Activated CD4-positive, alpha-beta T cell treated with anti-CD3 and anti-CD28 coated beads, Interleukin-2, Interleukin-6, amounts not matched to agents 100 ng/mL and 50 ng/mL, durations not matched to agents 16 hours and 8 hours (primary cell): ENCODE data around the gene CRIM1.

Source experiments
- DNase-seq: peaks from one replicate; pipeline ENCODE4 v3.0.0-alpha.2; 2020

CRIM1 gene

DNA sequence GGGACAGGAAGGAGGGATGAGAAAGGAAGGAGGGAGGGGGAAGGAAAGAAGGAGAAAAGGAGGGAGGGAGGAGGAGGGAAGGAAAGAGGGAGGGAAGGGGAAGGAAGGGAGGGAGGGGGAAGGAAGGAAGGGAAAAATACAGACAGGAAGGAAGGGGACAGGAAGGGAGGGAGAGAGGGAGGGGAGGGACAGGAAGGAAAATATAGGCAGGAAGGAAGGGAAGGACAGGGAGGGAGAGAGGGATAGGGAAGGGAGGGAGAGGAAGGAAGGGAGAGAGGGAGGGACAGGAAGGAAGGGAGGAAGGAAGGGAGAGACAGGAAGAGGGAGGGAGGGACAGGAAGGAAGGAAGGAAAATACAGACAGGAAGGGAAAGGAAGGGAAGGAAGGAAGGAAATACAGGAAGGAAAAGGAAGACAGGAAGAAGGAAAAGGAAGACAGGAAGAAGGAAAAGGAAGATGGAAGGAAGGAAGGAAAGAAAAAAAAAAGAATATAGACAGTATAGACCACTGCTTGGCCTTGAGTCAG lies 178.8 kb downstream of the CRIM1 start:
- no peak for DNase-seq

DNA sequence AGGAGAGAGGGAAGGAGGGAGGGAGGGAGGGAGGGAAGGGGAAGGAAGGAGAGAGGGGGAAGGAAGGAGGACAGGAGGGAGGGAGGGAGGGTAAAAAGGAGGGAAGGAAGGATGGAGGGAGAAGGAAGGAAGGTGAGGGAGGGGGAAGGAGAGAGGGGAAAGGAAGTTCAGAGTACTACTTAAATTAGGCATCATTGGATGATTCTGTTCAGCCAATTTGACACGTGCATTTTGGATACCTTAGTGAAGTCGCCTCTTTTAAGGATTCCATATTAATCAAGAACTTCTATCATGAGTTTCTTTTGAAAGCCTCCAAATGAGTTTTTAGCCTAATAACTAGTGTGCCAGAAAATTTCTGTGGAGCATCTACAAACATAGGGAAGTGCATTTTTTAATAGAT lies 179.5 kb downstream of the CRIM1 start:
- no peak for DNase-seq

DNA sequence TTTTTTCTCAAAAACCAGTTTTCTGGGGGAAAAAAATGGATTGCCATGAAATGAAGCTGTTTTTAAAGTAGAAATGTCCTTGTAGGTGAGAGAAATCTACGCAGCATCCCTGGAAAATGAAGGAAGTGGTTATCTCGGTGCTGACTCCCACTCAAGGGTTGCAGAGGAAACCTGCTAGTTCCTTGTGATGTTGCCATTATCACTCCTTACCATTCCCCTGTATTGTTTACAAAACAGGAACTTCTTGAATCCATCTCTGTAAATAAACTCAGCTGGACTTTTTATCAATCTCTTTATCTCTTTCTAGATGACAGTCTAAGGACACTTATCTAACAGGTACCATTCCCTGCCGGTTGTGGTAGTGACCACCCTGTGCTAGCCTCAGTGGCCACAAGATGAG lies 181.2 kb downstream of the CRIM1 start:
- DNase-seq: no peak

DNA sequence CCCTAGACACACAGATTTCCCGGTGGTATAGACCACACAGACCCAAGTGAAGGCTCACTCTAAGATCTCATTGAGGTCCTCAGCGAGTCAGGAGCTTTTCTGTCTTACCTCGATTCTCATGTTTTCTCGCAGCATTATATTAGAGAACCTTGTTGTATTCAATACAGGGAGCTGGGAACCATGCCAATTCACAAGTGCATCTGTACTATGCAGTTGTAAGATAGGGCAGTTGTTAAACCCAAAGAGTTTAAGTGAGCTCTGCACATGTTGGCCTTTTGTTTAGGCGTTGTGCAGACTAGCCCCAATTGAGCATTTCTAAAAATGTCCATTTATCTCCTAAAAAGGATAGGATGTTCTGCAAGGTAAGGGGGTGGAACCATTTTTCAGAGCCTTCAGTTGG lies 182.8 kb downstream of the CRIM1 start:
- DNase-seq: no peak

DNA sequence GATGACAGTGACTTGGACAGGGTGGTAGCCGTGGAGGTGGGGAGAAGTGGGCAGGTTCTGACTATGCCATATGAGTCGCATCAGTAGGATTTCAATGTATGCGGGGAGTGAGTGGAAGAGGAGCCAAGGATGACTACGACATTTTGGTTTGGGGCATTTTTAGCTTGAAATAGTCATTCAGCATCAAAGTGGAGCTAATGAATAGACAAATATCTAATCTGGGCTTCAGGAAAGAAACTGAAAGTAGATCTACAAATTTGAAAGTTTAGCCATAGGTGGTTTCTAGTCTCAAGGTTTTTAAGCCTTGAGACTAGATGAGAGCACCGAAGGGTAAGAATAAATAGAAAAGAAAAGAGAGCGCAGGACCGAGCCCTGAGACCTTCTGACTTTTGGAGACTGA lies 184.1 kb downstream of the CRIM1 start:
- no peak for DNase-seq

DNA sequence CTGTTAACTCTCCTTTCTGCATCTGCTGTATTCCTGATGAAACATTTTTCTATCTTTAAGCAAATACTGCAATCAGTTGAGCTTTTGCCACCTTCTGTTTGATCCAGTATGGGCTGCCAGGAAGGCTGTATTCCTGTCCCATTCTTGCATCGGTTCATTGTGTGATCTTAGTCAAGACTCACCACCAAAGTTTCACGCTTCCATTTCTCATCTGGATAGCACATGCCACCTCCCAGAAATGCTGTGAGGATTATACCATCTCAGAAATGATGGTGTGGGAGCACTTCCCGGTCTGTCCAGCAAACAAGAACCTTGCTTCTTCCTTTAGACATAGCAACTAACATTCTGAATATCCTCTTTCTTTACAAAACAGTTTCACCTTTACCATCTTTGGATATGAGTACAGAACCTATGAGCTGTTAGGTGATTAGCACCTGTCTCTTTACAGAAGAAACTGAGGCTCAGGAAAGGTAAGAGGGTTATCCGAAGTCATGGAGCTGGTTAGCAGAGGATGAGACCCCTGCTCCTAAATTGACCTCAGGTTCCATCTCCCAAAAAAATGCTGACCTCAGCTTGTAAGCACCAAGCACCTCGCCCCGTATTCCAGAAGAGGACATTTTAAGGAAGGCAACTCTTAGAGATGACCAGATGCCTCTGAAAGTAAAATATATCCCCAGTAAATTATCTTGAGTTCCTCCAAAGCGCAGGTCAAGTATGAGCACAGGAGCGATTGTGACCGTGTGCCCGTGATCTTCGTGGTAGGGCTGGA lies 185.6 kb downstream of the CRIM1 start:
- no peak for DNase-seq

DNA sequence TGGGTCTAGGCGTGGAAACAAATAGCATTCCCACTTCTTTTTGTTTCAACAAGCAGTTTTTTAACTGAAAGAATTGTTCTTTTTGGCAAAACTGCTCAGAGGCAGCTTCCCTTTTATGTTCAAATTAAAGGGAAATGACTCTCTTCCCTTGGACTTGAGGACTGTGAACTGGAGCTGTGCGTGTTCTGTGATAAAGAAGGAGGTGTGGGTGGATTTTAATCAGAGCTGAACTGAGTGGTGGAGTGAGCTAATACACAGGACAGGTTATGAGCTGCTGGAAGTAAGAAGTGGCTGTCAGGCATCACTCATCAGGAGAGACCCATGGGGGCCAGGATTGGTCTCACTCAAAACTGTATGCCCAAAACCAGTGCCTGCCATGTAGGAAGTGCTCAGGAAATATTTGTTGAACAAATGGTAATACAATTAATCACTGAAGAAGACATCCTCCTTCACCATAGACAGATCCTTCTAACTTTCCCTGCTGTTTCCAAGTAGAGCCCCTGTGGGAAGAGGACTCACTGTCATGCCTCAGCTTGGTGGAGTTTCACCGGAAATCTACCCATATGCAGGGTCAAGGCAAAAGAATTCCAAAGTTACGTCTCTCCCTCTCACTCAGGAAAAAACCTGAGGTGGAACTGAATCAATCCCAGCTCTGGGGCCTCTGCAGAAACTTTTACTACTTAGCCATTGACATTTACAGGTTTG lies 186.5 kb downstream of the CRIM1 start:
- no peak for DNase-seq

DNA sequence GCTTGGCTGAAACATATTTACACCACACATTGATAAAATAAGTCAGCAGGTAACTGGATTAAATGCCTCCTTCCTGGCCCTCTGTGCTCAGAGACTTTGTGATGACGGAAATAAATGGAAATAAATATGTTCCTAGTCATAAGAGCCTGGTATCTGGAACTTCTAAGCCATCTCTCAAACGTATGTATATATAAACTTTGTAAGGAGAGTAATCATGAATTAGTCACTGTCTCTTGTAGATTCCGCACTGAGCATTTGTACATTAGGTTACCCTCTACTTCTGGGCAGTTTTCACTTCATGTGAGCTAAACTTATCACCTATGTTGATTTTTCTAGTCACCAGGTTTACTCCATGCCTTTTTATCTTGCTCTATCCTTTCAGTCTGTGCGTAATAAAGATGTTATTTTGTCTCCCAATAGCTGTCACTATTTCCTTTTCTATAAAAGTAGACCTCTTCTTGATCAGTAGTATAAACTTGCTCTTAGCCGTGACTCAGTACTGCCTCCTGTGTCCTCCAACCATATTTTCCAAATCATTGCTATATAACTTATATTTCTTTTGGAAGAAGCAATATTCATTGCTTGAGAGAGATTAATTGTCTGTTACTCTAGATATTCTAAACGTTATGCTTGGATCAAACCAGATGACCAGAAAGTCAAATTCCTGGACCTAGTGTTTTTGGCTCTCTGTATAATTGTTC lies 189.2 kb downstream of the CRIM1 start:
- no peak for DNase-seq

DNA sequence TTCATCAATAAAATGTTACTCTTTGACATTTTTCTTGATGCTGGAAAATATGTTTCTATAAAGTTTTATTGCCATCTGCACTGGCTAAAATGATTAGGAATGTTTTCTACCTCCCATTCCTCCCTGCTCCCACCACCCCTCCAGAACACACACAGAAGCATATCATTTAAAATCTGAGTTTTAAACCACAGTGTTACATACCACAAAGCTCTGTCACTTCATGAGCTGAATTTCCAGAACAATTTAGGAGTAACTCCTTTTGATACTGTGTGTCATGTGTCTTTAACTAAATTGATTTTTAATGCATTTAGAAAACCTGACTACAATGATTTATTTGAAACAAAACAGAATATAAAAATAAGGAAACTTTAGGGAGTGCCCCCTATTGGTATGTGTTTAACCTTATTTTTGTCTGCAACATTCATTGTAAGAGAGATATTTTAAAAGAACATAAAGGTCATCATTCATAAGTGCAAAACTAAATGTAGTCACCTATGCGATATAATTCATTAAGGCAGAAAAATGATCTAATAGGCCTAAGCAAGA lies 190.4 kb downstream of the CRIM1 start:
- no peak for DNase-seq

DNA sequence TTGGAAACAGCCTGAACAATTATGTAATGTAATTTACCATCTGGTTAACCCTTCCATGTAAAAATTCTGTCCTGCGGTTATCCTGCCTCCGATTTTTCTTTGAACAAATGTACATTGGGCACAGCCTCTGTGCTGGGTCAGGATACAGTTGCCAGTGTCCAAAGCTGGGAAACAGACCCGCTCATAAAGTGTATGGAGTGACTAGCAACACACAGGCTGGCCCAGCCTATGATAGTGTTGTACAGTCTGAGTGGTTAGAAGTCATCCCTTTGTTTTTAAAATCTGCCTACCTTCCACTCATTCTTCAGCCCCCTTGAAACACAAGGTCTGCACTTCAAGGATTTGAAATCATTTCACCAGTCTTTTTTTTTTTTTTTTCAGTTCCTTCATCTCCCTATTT lies 192.3 kb downstream of the CRIM1 start:
- DNase-seq: no peak

DNA sequence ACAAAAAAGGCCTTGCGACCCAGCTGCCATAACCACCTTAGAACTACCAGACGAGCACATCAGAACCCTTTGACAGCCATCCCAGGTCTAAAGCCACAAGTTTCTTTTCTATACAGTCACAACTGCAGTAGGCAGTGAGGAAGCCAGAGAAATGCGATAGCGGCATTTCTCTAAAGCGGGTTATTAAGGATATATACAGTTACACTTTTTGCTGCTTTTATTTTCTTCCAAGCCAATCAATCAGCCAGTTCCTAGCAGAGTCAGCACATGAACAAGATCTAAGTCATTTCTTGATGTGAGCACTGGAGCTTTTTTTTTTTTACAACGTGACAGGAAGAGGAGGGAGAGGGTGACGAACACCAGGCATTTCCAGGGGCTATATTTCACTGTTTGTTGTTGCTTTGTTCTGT lies 193.6 kb downstream of the CRIM1 start:
- DNase-seq: no peak

DNA sequence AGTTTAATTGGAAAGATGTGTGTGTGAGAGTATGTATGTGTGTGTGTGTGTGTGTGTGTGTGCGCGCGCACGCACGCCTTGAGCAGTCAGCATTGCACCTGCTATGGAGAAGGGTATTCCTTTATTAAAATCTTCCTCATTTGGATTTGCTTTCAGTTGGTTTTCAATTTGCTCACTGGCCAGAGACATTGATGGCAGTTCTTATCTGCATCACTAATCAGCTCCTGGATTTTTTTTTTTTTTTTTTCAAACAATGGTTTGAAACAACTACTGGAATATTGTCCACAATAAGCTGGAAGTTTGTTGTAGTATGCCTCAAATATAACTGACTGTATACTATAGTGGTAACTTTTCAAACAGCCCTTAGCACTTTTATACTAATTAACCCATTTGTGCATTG lies 194.4 kb downstream of the CRIM1 start:
- DNase-seq: no peak

DNA sequence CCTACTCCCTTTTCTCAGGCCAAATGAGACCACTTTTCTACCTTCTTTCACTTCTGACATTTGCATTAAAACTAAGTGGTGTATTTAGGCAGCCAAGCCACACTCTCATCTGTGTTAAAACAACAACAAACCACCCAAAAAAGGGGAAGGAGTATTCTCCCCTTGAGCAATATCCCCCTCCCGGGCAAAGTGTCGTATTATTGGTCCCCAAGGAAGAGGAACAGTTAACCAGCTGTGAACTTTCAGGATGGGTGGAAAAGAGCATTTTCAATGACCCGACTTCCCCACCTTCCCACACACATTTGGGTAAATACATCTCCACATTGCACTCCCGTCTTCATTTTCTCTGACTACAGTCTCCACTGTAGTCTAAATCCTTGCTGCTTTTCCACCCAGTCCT lies 198.1 kb downstream of the CRIM1 start:
- DNase-seq: no peak

DNA sequence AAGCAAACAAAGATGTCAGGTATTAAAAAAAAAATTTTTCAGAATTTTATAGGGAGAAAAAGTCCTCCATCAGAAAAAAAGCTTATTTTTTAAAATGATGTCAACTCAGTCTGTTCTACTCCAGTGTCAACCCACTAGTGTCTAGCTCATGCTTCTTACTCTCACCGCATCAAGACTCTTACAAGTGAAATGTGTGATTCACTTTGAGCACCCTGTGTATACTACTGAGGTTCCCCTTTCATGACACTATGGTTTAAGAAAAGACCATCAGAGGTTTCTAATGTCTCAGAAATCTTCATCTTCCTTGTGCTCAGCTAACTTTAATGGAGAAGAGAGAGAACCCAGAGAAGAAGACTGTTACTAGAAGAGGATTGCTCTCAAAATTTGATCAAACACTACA lies 199.0 kb downstream of the CRIM1 start:
- DNase-seq: no peak

DNA sequence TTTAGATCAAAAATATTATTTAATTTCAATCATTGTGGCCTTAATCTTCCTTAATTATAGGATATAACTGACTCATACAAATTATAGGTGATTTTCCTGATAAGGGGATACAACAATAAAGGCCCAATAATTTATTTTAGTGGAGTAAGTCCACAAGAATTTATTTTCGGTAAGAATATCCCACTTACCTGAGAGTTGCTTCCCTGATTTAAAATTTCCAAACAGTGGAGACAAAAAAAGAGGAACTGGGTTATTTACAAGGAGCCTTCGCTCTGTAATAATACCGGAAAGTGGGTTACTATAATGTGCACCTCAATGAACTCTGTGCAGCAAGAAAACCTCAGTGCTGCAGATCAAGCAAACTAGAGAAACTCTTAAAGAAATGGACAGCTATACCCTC lies 200.2 kb downstream of the CRIM1 start:
- no peak for DNase-seq

DNA sequence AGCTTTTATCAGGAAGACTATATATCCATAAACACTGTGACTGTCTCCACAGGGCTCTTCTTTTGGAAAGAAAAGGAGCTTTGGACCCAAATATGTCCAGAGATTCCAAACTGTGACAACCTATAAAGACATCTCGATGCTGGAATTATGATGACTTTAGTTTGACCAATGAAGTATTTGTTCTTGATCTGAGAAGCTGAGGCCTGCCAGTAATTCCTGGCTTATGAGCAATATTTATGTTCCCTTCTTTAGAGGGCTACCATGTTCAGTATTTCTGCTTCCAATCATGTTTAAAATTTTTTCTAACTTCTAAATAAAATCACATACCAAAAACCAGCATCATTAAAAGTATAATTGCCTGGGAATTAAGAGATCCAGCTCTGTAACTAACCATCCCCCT lies 201.3 kb downstream of the CRIM1 start:
- no peak for DNase-seq

DNA sequence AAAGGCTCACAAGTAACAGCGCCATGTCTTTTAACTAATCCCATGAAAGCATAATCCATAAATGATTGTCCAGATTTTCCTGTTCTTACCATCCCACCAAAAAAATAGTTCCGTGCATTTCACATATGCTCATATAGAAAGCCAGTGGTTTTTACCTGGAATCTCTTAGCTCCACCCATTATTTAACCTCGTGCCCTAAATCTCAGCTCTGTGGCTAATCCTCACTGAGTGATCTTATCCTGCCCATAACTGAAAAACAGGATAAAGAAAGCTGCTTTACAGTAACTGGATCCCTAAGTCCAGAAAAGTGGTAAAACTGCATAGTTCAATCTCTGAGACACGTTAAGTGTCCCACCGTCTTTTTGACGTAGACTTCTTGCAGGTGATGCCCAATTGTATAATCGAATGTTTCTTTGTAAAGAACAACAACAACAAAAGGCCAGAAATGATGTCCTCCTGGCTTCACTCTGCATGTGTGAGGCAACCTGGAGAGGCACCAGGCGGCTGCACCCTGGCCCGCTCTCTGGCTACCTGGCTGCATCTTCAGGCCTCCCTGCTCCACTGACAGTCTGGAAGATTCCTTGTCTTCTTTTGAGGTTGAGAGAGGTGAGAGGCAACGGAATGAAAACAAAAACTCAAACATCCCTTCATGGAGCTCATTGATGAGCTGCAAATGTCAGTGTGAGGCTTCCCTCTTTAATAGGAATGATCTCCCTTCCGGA lies 203.8 kb downstream of the CRIM1 start:
- DNase-seq: no peak

DNA sequence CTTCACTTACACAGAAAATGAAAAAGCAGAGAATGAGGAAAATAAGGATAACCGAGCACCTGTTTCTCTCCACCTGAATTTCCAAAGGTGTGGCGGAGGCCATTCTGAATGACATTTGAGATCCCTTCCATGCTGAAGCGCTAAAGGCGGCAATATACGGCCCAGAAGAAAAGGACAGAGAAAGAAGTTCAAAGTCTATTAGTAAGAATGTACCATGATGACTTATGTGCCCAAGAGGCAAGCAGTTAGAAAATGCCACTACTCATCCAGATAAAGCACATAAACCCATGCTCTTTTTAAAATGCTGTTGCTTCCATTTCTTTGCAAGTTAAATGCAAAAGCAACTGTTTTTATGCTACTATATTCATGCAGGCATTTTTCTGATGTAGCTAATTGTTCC lies 205.1 kb downstream of the CRIM1 start:
- no peak for DNase-seq

DNA sequence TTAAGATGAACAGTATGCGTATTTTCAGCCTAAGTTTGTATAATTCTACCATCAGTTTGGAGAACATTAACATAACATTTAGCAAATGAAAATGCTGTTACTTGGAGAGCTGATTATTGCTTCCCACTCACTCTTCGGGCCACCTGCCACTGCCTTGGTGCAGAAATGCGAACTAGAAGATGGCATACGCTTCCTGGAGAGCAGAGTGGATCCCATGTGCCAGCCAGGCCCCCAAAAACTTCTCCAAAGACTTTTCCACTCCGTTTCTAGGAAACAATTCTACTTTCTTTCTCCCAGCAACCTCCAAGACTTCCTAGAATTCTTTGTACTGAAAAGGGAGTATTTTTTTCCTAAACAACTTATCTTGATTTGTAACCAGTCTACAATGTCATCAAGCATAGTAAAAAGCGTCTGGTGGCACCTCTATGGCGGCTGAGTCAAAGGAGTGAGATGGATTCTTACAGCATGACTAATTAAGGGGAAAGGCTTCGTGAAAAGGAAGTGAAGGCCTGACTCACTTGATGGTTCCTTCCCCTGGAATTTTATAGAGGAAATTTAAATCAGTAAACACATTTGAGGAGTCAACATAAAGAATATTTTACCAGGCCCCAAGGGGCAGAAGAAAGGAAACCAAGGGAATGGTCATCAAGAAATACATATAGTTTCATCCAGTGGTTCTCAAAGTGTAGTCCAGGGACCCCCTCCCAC lies 205.8 kb downstream of the CRIM1 start:
- no peak for DNase-seq

DNA sequence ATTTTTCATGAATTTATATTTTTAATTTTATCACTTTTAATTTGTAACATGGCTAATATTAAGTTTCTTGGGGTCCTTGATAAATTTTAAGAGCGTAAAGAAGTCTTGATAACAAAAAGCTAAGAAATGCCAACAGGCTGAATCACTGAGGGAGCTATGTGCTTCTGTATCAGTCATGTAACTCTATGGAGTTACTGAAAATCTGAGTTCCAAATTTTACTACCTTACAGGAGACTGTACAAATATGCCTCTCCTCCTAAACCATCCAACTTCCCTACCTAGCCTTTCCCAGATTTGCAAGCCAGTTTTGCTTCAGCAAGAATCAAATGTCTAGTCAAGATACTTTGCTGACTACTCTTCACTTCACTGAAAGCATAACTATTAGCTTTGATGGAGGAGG lies 206.7 kb downstream of the CRIM1 start:
- DNase-seq: no peak

DNA sequence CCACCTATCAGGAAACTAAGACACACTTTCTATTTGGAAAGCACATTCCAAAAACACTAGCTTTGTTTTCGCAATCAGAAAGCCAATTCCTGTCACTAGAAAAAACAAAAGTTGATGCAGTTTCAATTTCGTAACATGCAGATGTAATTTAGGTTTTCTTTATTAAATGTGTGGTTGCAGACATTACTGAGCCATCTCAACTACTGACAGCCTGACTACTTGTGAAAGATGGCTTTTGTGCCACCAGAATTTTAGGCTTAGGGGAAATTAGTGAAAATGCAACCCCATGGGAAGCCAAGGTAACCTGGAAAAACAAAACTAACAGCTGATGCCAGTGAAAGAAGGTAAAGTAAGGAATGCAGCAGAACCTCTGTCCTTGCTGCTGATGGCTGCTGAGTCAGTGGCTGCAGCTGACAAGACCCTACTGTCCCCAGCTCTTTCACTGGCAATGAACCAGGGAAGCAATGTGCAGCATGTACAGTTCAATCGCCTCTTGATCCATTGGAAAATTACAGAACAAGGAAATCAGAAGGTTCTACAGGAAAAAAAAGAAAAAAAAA lies 207.5 kb downstream of the CRIM1 start:
- DNase-seq: no peak

DNA sequence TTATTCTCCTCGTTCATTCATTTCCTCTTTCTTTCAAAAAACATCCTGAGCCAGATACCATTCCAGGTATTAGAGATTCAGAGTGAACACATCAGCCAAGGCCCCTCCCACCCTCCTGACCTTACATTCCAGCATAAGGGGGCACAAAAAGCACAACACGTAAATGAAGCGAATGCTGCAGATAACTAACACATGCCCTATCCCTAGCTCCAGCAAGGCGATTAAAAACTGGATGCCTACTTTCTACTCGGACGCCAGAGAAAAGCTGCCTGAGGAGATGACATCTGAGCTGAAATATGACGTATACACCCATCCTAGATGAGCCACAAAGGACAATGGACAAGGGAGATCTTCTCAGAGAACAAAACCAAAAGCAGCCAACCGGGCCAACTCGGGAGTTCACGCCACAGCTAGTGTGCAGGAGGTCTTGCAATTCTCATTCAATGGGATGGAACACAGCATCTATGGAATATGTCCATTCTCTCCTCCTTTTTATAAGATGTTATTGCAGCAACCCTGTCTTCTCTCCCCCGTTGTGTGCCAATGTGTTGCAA lies 208.9 kb downstream of the CRIM1 start:
- no peak for DNase-seq
